H9 (cell line): ENCODE data around the gene CKMT1A. TPM values are rescaled to one million over a fixed set of nuclear protein-coding genes. Genes with fewer than 3 reads are reported as not detected.
"Not testable (repeated sequence)": the region's sequence is repeated elsewhere in the genome, so short reads cannot be mapped to it uniquely, and the experiment has no call there.

Source experiments
- DNase-seq: peaks from one replicate; pipeline ENCODE4 v3.0.0-alpha.2; 2017
- H2AFZ ChIP-seq: one replicate; pipeline ENCODE4 v1.6.1; 2013; ENCODE audit warnings: mild to moderate bottlenecking, low read length, control low read depth, moderate library complexity
- H2AK5ac ChIP-seq: 2 replicates; pipeline ENCODE4 v1.6.1; 2013; ENCODE audit warnings: low read length, control low read depth, mixed read lengths; ENCODE audit not compliant: insufficient read length
- H2BK120ac ChIP-seq: one replicate; pipeline ENCODE4 v1.6.1; 2013; ENCODE audit warnings: low read depth, mild to moderate bottlenecking, low read length, control low read depth, inconsistent platforms; ENCODE audit not compliant: poor library complexity, severe bottlenecking
- H2BK12ac ChIP-seq: 2 replicates; pipeline ENCODE4 v1.6.1; 2013; ENCODE audit warnings: low read length, control low read depth, mixed read lengths, low read depth; ENCODE audit not compliant: insufficient read length
- H2BK15ac ChIP-seq: 2 replicates; pipeline ENCODE4 v1.6.1; 2013; ENCODE audit warnings: low read depth, low read length, control low read depth
- H2BK20ac ChIP-seq: one replicate; pipeline ENCODE4 v1.6.1; 2013; ENCODE audit warnings: low read depth, mild to moderate bottlenecking, low read length, control low read depth, inconsistent platforms; ENCODE audit not compliant: poor library complexity, severe bottlenecking
- H2BK5ac ChIP-seq: 2 replicates; pipeline ENCODE4 v1.6.1; 2013; ENCODE audit warnings: low read length, control low read depth, mixed read lengths; ENCODE audit not compliant: insufficient read length
- H3K14ac ChIP-seq: 2 replicates; pipeline ENCODE4 v1.6.1; 2013; ENCODE audit warnings: low read length, control low read depth; ENCODE audit not compliant: insufficient read depth
- H3K18ac ChIP-seq: 2 replicates; pipeline ENCODE4 v1.6.1; 2013; ENCODE audit warnings: low read depth, mild to moderate bottlenecking, mixed read lengths, low read length, control low read depth; ENCODE audit not compliant: insufficient read length
- H3K23ac ChIP-seq: 2 replicates; pipeline ENCODE4 v1.6.1; 2013; ENCODE audit warnings: low read length, control low read depth, mixed read lengths, low read depth; ENCODE audit not compliant: insufficient read length
- H3K23me2 ChIP-seq: 2 replicates; pipeline ENCODE4 v1.6.1; 2013; ENCODE audit warnings: low read depth, mild to moderate bottlenecking, mixed read lengths, low read length, control low read depth; ENCODE audit not compliant: insufficient read length, poor library complexity, severe bottlenecking
- H3K27ac ChIP-seq: 2 replicates; pipeline ENCODE4 v1.5.1; 2013; ENCODE audit warnings: low read length, control low read depth, mixed read lengths, low read depth; ENCODE audit not compliant: insufficient read length
- H3K27me3 ChIP-seq: 2 replicates; pipeline ENCODE4 v1.6.1; 2013; ENCODE audit warnings: low read length, control low read depth, inconsistent platforms; ENCODE audit not compliant: insufficient read depth
- H3K4ac ChIP-seq: 2 replicates; pipeline ENCODE4 v1.6.1; 2013; ENCODE audit warnings: low read depth, mild to moderate bottlenecking, control low read depth, inconsistent platforms, low read length, moderate library complexity
- H3K4me1 ChIP-seq: 2 replicates; pipeline ENCODE4 v1.6.1; 2013; ENCODE audit warnings: low read length, control low read depth, inconsistent platforms; ENCODE audit not compliant: insufficient read depth
- H3K4me2 ChIP-seq: 2 replicates; pipeline ENCODE4 v1.6.1; 2013; ENCODE audit warnings: low read length, control low read depth, mixed read lengths; ENCODE audit not compliant: insufficient read length, insufficient read depth
- H3K56ac ChIP-seq: 2 replicates; pipeline ENCODE4 v1.6.1; 2013; ENCODE audit warnings: low read depth, mild to moderate bottlenecking, mixed read lengths, low read length, control low read depth; ENCODE audit not compliant: insufficient read length
- H3K79me1 ChIP-seq: 2 replicates; pipeline ENCODE4 v1.6.1; 2013; ENCODE audit warnings: low read depth, mild to moderate bottlenecking, moderate library complexity, low read length, control low read depth, inconsistent platforms; ENCODE audit not compliant: insufficient read depth, poor library complexity, severe bottlenecking
- H3K79me2 ChIP-seq: 2 replicates; pipeline ENCODE4 v1.6.1; 2013; ENCODE audit warnings: low read length, control low read depth, inconsistent platforms; ENCODE audit not compliant: insufficient read depth
- H3K9ac ChIP-seq: 2 replicates; pipeline ENCODE4 v1.6.1; 2013; ENCODE audit warnings: low read length, control low read depth, mixed read lengths; ENCODE audit not compliant: insufficient read length; ENCODE audit errors: extremely low read depth
- H3K9me3 ChIP-seq: one replicate; pipeline ENCODE4 v1.6.1; 2013; ENCODE audit warnings: low read depth, low read length, inconsistent platforms; ENCODE audit not compliant: control insufficient read depth
- H3T11ph ChIP-seq: one replicate; pipeline ENCODE4 v1.6.1; 2013; ENCODE audit warnings: mild to moderate bottlenecking, low read length, control low read depth, inconsistent platforms
- H4K20me1 ChIP-seq: one replicate; pipeline ENCODE4 v1.6.1; 2013; ENCODE audit not compliant: control insufficient read depth, insufficient read length, insufficient read depth
- H4K5ac ChIP-seq: 2 replicates; pipeline ENCODE4 v1.6.1; 2013; ENCODE audit warnings: low read depth, mild to moderate bottlenecking, mixed read lengths, low read length, control low read depth; ENCODE audit not compliant: insufficient read length
- H4K8ac ChIP-seq: replicated peaks from 2 replicates; pipeline ENCODE4 v1.6.1; 2013; ENCODE audit warnings: low read length, control low read depth, mixed read lengths, low read depth; ENCODE audit not compliant: insufficient read length
- H4K91ac ChIP-seq: 2 replicates; pipeline ENCODE4 v1.6.1; 2013; ENCODE audit warnings: low read depth, mild to moderate bottlenecking, moderate library complexity, mixed read lengths, low read length, control low read depth; ENCODE audit not compliant: insufficient read length
- H3K27ac Mint-ChIP-seq, 3 experiments: 2 replicates in 2 of 3; 3 replicates in 1 of 3; pipeline ENCODE4 v1.8.0; 2020 to 2021; ENCODE audit warnings: mixed read lengths in 3 of 3, mild to moderate bottlenecking in 1 of 3, moderate library complexity in 1 of 3
- H3K27me3 Mint-ChIP-seq: 2 replicates; pipeline ENCODE4 v1.8.0; 2021; ENCODE audit warnings: low read depth, mild to moderate bottlenecking, moderate library complexity, mixed read lengths
- H3K36me3 Mint-ChIP-seq, 3 experiments: 2 replicates in 2 of 3; 3 replicates in 1 of 3; pipeline ENCODE4 v1.8.0; 2020 to 2021; ENCODE audit warnings: low read depth in 3 of 3, mixed read lengths in 3 of 3; ENCODE audit not compliant: insufficient read depth in 1 of 3
- H3K4me1 Mint-ChIP-seq, 2 experiments: 2 replicates each; pipeline ENCODE4 v1.8.0; 2020; ENCODE audit warnings: mixed read lengths in 2 of 2
- H3K4me3 Mint-ChIP-seq, 2 experiments: 2 replicates in 1 of 2; 3 replicates in 1 of 2; pipeline ENCODE4 v1.8.0; 2020 to 2021; ENCODE audit warnings: mild to moderate bottlenecking in 2 of 2, mixed read lengths in 2 of 2, moderate library complexity in 1 of 2
- H3K9me3 Mint-ChIP-seq, 2 experiments: 2 replicates in 1 of 2; 3 replicates in 1 of 2; pipeline ENCODE4 v1.8.0; 2020; ENCODE audit warnings: mild to moderate bottlenecking in 2 of 2, mixed read lengths in 2 of 2, moderate library complexity in 1 of 2
- CTCF ChIP-seq: fragments of 200-600 bp; sonication (generic); conservative IDR thresholded peaks from 3 replicates; pipeline ENCODE4 v1.8.0; 2021; ENCODE audit warnings: antibody characterized with exemption, mild to moderate bottlenecking
- WGBS: extraction: QIAGEN DNeasy Blood & Tissue Kit; methylation state at CpG from one replicate; pipeline ENCODE4 v1.1.7; 2013; ENCODE audit warnings: missing lambda C conversion rate, low lambda C conversion rate, mixed read lengths; ENCODE audit not compliant: insufficient read length; ENCODE audit errors: extremely low coverage; 5-methylcytosine and 5-hydroxymethylcytosine counted together
- total RNA-seq: library from RNA; stranded (reverse); gene quantifications from 2 replicates; pipeline ENCODE4 v1.2.1, GENCODE V29; 2021

Gene CKMT1A
- total RNA-seq, 1 experiment from 2014 or later, result 38.4 TPM

- H3K4me1 Mint-ChIP-seq, result no peaks in the 10 kb centered on the region
- no peak overlapping the region for H3K14ac ChIP-seq
- no peak overlapping the region for H2BK120ac ChIP-seq
- no peak overlapping the region; a peak in 1 of 5 replicates for H3K4me3 Mint-ChIP-seq
- H3K27me3 Mint-ChIP-seq, result no peaks in the 10 kb centered on the region
- H2BK15ac ChIP-seq, result no peak overlapping the region
- H3K4ac ChIP-seq, result no peak overlapping the region
- TF ChIP-seq CTCF, result no peak
- no peak overlapping the region for H4K91ac ChIP-seq
- H3K4me2 ChIP-seq, result no peak overlapping the region
- no peak overlapping the region for H2BK12ac ChIP-seq
- no peaks in the 10 kb centered on the region for H3K79me1 ChIP-seq
- no peak overlapping the region for H3K18ac ChIP-seq
- H2BK20ac ChIP-seq, result no peak overlapping the region
- no peaks in the 10 kb centered on the region for H4K20me1 ChIP-seq
- H3K9me3 ChIP-seq, result no peaks in the 10 kb centered on the region
- no peak overlapping the region for H2BK5ac ChIP-seq
- H3K4me1 ChIP-seq, result no peaks in the 10 kb centered on the region
- no peak overlapping the region for H4K8ac ChIP-seq
- H4K5ac ChIP-seq, result no peak overlapping the region
- H3K27ac Mint-ChIP-seq, result no peak overlapping the region
- no peak overlapping the region for H2AFZ ChIP-seq
- H3T11ph ChIP-seq, result no peak overlapping the region
- WGBS, result no CpG with 5 or more reads among the region's 8 CpGs
- H3K9ac ChIP-seq, result no peak overlapping the region
- H3K79me2 ChIP-seq, result no peaks in the 10 kb centered on the region; the same call in 1 of the 2 replicates
- no peak overlapping the region for H2AK5ac ChIP-seq
- H3K9me3 Mint-ChIP-seq, result no peaks in the 10 kb centered on the region
- no peak overlapping the region for H3K56ac ChIP-seq
- H3K27ac ChIP-seq, result no peak overlapping the region
- DNase-seq, result peak; percentile 8
- H3K27me3 ChIP-seq, result no peaks in the 10 kb centered on the region
- H3K23ac ChIP-seq, result no peak overlapping the region
- peaks cover 8 to 21% (median 10%) of the 10 kb centered on the region in 3 experiments; a peak in 6 of 7 replicates for H3K36me3 Mint-ChIP-seq
- H3K23me2 ChIP-seq, result no peaks in the 10 kb centered on the region
Measured at GRCh38 chr15:43702701-43703424, 9.2 kb downstream of the CKMT1A start.

- not testable (repeated sequence) for H3K79me1 ChIP-seq, DNase-seq, H4K91ac ChIP-seq, H3K56ac ChIP-seq, H3K4me2 ChIP-seq, H3K4me3 Mint-ChIP-seq, H2BK20ac ChIP-seq, H2AFZ ChIP-seq, H3K9me3 Mint-ChIP-seq, H3K9ac ChIP-seq, H4K5ac ChIP-seq, H3K27ac ChIP-seq, H4K20me1 ChIP-seq, H2BK12ac ChIP-seq, H4K8ac ChIP-seq, H2BK120ac ChIP-seq, H3K18ac ChIP-seq, H3T11ph ChIP-seq, H3K27me3 Mint-ChIP-seq, H3K4me1 Mint-ChIP-seq, H3K27me3 ChIP-seq, H2BK15ac ChIP-seq, H3K36me3 Mint-ChIP-seq, H3K4ac ChIP-seq, H3K4me1 ChIP-seq, H3K9me3 ChIP-seq, H2AK5ac ChIP-seq, H3K14ac ChIP-seq, H3K23me2 ChIP-seq, H2BK5ac ChIP-seq, H3K23ac ChIP-seq, H3K27ac Mint-ChIP-seq, H3K79me2 ChIP-seq
- WGBS, result no CpG with 5 or more reads among the region's 12 CpGs
Measured at GRCh38 chr15:43710431-43711131, 16.9 kb downstream of the CKMT1A start.
